Tibial artery (tissue), 4 donors: ENCODE results near the gene ZNF256.

Source experiments
- DNase-seq, 2 donors: peaks; one replicate each; pipeline ENCODE4 v3.0.0-alpha.2; 2019
- H3K27ac ChIP-seq, 2 donors: fragments of 200-600 bp; sonication (generic) in 1 of 2; 1 replicate in 1 of 2; 2 replicates in 1 of 2; pipeline ENCODE4 v1.5.1; 2018 to 2019; ENCODE audit warnings: mild to moderate bottlenecking in 1 of 2
- H3K27me3 ChIP-seq, 2 donors: fragments of 200-600 bp; sonication (generic) in 1 of 2; one replicate each; pipeline versions ENCODE4 v1.5.1 to v1.6.0; 2016 to 2019
- H3K36me3 ChIP-seq, 3 donors: fragments of 200-600 bp; sonication (generic) in 2 of 3; one replicate each; pipeline ENCODE4 v1.5.1; 2016 to 2019; ENCODE audit warnings: mild to moderate bottlenecking in 2 of 3
- H3K4me1 ChIP-seq, 4 donors: fragments of 200-600 bp; sonication (generic) in 2 of 4; 1 replicate in 3 of 4; 2 replicates in 1 of 4; pipeline ENCODE4 v1.5.1; 2016 to 2019
- H3K4me3 ChIP-seq, 2 donors: fragments of 200-600 bp; sonication (generic) in 1 of 2; 1 replicate in 1 of 2; 2 replicates in 1 of 2; pipeline ENCODE4 v1.5.1; 2018 to 2019; ENCODE audit warnings: mild to moderate bottlenecking in 2 of 2
- H3K9me3 ChIP-seq, 3 donors: fragments of 200-600 bp; sonication (generic) in 1 of 3; one replicate each; pipeline ENCODE4 v1.5.1; 2016 to 2019
- CTCF ChIP-seq, 2 experiments: fragments of 200-600 bp in 1 of 2; fragments of 450-650 bp in 1 of 2; IDR thresholded peaks; one replicate each; pipeline ENCODE4 v1.5.1; 2017 to 2019; ENCODE audit warnings: antibody characterized with exemption in 2 of 2, mild to moderate bottlenecking in 1 of 2, moderate library complexity in 1 of 2
- intact Hi-C: fragments of 100-400 bp; cut with DNase I; formaldehyde crosslinking; loops from one replicate; pipeline ENCODE4 v1.15.0; 2023; ENCODE audit warnings: low total_unique reads

Gene ZNF256

GRCh38 chr19:57914531-57914930 is 33.0 kb downstream of the ZNF256 start:
- no peak for TF ChIP-seq CTCF (IDR thresholded peaks at IDR 0.05)
- H3K36me3 ChIP-seq: peaks cover 46 to 49% (median 47%) of the 10 kb centered on the region in 3 donors
- DNase-seq: no peak

GRCh38 chr19:57907394-57907793 is 40.1 kb downstream of the ZNF256 start:
- no peaks in the 10 kb centered on the region for H3K27me3 ChIP-seq
- intact Hi-C loops: no loop called here
- TF ChIP-seq CTCF (IDR thresholded peaks at IDR 0.05): no peak
- H3K36me3 ChIP-seq: peaks cover 64 to 83% (median 69%) of the 10 kb centered on the region in 3 donors
- H3K9me3 ChIP-seq: peaks cover 3 to 94% (median 72%) of the 10 kb centered on the region in 3 donors
- DNase-seq: no peak
- H3K4me1 ChIP-seq: no peaks in the 10 kb centered on the region
- H3K27ac ChIP-seq: no peak overlapping the region
- no peak overlapping the region for H3K4me3 ChIP-seq

More at GRCh38 chr19:57914531-57914930, 33.0 kb downstream of the ZNF256 start:
- no peaks in the 10 kb centered on the region for H3K27me3 ChIP-seq
- H3K27ac ChIP-seq: no peak overlapping the region
- intact Hi-C loops: no loop called here
- peaks cover 0 to 48% (median 28%) of the 10 kb centered on the region in 3 donors for H3K9me3 ChIP-seq
- H3K4me3 ChIP-seq: no peak overlapping the region
- H3K4me1 ChIP-seq: peaks cover 0 to 14% (median 10%) of the 10 kb centered on the region in 4 donors

- Histone ChIP-seq H3K4me3 (no peak overlapping the region), H3K9me3 (peaks cover 3 to 93% (median 73%) of the 10 kb centered on the region in 3 donors), H3K27ac (no peak overlapping the region), H3K27me3 (no peaks in the 10 kb centered on the region), H3K4me1 (no peaks in the 10 kb centered on the region), H3K36me3 (peaks cover 43 to 73% (median 47%) of the 10 kb centered on the region in 3 donors)
- no peak for TF ChIP-seq CTCF (IDR thresholded peaks at IDR 0.05)
- DNase-seq: no peak
- intact Hi-C loops: no loop called here
These were observed 42.2 kb downstream of the ZNF256 start for GRCh38 chr19:57905258-57905657.

- Histone ChIP-seq H3K27ac (no peak overlapping the region), H3K9me3 (peaks cover 3 to 97% (median 77%) of the 10 kb centered on the region in 3 donors), H3K4me1 (no peaks in the 10 kb centered on the region), H3K36me3 (peaks cover 32 to 62% (median 43%) of the 10 kb centered on the region in 3 donors), H3K27me3 (no peaks in the 10 kb centered on the region), H3K4me3 (no peak overlapping the region)
- no peak for DNase-seq
- TF ChIP-seq CTCF (IDR thresholded peaks at IDR 0.05): peak in 1 of 2 experiments; percentile 2
- intact Hi-C loops: no loop called here
These were observed 43.8 kb downstream of the ZNF256 start for GRCh38 chr19:57903618-57904184.

- Histone ChIP-seq H3K36me3 (peaks cover 11 to 35% (median 18%) of the 10 kb centered on the region in 3 donors), H3K4me1 (no peaks in the 10 kb centered on the region), H3K4me3 (no peak overlapping the region), H3K27me3 (no peaks in the 10 kb centered on the region), H3K27ac (no peak overlapping the region), H3K9me3 (peaks cover 3 to 78% (median 54%) of the 10 kb centered on the region in 3 donors)
- TF ChIP-seq CTCF (IDR thresholded peaks at IDR 0.05): no peak
- no peak for DNase-seq
- intact Hi-C loops: no loop called here
These were observed 47.2 kb downstream of the ZNF256 start for GRCh38 chr19:57900311-57900710.
